CD4-positive, alpha-beta T cell treated with Interferon gamma for 1 hour (primary cell): ENCODE measurements around the gene ALG14.
"Not testable (repeated sequence)": the region's sequence is repeated elsewhere in the genome, so short reads cannot be mapped to it uniquely, and the experiment has no call there.

Experiments
- DNase-seq: peaks from one replicate; pipeline ENCODE4 v3.0.0-alpha.2; 2020

ALG14 gene

DNA sequence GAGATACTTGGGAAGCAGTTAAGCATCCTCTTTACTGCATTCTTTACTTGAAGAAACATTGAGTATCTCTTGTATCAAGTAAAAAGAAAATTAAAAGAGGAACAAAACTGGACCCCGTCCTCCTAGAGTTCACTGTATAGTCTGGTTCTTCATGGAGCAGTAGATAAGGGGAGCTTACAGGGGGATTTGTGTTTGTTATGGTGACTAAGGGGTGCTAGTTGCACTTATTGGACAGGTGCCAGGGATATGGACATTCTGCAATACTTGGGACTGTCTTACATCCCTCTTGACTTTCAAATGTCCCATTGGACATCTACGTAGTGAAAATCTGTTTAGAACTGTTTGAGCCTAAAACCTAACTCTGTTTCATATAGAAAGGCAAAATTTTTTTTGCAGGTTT lies 67.2 kb downstream of the ALG14 start:
- no peak for DNase-seq

DNA sequence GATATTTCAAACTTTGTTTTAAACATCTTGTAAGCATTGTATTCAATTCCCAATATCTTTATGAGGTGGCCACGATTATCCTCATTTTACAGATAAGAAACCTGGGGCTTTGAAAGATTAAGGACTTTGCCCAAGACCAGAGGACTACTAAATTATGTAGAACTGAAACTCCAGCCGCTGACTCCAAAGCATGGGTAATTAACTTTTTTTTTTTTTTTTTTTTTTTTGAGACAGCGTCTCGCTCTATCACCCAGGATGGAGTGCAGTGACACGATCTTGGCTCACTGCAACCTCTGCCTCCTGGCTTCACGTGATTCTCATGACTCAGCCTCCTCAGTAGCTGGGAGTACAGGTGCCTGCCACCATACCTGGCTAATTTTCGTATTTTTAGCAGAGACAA lies 68.7 kb downstream of the ALG14 start:
- DNase-seq: no peak

DNA sequence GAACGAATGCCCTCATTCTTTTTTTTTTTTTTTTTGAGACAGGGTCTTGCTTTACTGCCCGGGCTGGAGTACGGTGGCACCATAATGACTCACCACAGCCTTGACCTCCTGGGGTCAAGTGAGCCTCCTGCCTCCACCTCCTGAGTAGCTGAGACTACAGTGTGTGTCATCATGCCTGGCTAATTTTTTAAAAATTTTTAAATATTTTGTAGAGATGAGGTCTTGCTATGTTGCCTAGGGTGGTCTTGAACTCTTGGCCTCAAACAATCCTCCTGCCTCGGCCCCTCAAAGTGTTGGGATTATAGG lies 69.4 kb downstream of the ALG14 start:
- no peak for DNase-seq

DNA sequence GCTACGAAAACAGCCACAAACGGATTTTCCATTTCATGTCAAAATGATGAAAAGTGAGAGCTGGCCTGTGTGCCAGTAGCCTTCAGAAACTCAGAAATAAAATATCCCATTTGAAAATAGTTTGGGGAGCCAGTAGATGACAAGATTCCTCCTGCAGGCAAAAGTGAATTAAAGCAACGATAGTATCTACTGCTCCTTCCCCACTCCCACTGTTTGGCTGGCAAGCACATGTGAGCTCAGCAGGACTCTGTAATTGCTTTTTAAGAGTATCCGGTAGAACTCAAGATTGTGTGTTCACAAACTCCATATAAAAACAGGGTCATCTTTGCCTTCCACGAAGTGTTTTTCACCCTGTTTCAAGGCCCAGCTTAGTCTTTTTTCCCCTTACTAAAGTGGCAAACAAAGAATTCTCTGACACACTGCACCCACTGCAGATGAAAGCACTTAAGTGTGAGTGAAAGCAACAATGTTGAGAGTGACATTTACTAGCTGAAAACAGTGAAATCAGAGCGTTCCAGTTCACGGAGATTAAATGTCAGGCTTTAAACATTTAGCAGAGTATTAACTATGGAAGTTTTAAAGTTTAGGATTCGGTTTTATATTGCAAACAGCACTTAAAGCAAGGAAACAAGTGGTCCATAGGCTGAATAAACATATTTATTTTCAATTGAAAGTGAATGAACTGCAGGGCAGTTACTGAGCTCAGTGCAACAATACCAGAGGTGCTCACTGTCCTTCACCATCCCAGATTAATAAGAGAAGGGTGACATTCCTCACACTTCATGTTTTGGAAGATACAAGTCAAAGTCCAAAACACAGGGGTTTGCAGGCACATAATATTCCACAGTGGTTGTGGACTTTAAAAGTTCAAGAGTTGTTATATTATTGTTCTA lies 70.0 kb downstream of the ALG14 start:
- no peak for DNase-seq

DNA sequence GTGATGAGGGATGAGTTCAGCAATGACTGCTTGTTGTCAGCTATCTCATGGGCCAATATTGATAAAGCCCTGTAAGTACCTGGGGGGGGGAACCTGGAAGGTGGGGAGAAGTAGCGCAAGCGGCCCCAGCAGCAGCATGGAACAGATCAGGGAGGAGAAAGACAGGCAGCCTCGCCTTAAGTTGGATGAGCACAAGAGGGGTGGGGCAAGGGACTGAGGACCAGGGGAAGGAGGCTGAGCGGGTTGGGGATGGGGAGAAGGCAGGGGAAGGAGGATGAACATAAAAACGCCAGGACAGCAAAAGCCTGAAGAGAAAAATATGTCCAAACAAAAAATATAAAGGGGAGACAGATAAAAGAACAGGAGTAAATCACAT lies 70.6 kb downstream of the ALG14 start:
- DNase-seq: no peak

DNA sequence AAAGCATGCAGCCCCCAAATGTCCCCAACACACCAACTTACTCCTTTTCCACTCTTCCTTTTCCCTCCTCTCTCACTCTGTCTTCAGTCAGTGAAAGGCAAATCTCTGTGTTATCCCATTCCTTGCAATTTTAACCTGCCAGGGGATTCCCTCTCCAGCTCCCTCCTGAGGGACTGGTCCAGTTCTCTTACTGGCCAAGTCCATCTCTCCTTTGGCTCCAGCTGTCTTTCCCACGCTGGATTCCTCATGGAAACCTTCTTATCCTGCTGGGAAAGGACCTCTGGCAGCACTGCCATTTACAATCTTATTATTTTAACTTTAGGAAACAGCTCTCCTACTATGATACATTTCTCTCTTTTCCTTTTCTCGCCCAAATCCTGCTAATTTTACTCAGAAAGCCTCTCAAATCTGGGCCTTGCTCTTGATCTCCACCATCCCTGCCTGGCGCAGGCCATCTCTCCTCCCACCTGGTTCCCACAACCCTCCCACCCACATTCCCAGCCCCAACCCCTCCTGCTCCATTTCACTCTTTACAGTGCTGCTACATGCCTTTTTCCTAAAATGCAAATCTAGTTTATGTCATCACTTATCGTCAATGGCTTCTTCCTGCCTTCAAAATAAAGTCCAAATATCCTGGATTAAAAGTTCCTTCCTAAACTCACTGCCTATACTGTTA lies 73.2 kb downstream of the ALG14 start:
- DNase-seq: no peak

DNA sequence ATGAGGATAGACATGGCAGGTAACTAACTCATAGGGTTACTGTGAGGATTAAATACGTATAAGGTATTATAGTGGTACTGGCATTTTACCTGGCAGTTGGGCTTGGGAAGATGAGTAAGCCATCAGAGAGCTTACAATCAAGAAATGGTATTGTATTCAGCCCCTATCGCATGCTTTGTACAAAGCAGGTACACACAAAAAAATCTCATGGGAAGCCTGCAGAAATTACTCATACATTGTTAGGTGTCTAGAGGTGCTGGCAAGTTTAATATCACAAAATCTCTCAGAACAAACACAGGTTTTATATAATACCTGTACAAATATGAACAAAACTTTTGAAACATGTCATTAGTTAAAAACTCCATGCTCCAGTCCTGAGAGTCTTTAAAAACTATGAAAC lies 74.0 kb downstream of the ALG14 start:
- no peak for DNase-seq

DNA sequence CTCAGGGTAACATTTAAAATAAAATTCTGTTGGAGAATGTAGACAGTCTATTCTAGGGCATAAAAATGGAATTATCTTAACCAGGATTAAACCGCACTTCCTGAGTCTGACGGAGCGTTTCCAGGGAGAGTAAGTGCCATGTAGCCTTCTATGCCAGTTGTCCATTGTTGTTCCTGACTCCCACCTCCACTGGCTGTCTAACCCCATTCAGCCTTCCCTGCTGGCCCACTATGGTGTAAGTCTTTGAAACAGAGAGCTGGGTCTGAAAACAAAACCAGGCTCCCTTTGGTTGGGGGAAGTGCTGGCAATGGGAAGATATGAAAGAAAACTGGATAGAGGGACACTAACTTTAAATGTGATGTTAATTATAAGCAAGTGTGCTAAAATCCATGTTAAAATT lies 74.6 kb downstream of the ALG14 start:
- no peak for DNase-seq

DNA sequence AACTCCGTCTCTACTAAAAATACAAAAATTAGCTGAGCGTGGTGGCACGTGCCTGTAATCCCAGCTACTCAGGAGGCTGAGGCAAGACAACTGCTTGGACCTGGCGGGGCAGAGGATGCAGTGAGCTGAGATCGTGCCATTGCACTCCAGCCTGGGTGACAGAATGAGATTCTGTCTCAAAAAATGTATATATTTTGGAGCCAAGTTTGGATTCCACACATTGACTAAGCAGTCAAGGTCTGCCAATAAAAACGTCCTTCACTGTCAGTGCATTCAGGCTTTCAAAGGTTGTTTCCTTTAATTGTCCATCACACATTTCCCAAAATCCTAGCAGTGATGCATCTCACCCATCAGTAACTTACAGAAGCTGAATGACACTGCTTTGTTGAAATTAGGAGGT lies 77.2 kb downstream of the ALG14 start:
- not testable (repeated sequence) for DNase-seq

DNA sequence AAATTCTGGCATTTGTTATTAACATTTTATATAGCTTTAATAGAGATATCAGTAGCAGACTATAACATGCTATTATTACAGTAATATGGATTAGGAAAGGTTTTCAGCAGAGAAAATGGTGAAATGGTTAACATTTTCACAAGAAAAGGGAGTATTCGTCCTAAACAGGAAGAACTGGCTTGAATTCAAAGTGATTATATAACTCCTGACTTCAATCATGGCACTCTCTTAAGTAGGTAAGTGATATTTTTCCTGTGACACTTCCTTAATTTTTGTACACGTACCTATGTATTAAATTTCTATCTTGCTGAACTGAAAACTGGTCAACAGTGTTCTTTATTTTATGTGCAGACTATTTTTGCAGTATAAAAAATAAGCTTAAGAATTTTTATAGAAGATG lies 77.9 kb downstream of the ALG14 start:
- DNase-seq: no peak

DNA sequence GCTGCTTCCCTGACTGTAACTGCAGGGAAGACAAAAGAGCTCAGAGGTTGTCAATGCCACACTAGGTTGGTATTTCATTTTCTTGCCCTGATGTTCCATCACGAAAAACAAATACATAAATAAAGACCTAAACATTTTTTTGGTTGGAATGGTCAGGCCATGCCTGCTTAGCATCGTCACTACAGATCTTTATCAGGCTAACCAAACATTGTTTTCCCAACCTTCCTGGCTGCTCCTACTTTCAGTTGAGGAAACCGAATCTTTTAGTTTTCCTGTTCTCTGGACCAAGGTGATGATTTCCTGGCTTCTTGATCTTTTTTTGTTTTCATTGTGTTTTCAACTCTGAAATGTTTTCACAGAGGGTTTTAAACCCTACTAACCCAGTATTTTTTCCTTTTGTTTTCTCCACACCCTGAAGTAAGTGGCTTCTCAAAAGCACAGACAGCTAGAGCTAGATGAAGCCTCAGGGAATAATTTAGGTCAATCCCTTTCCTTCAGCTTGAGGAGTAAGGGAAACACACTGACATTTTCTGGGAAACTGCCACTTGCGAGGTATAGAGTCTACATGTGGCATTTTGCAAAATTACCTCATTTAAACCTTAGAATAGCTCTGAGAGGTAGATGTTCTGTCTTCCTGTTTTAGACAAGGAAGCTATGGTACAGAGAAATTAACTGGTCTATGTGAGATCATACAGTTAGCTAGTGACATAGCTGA lies 78.7 kb downstream of the ALG14 start:
- DNase-seq: no peak

DNA sequence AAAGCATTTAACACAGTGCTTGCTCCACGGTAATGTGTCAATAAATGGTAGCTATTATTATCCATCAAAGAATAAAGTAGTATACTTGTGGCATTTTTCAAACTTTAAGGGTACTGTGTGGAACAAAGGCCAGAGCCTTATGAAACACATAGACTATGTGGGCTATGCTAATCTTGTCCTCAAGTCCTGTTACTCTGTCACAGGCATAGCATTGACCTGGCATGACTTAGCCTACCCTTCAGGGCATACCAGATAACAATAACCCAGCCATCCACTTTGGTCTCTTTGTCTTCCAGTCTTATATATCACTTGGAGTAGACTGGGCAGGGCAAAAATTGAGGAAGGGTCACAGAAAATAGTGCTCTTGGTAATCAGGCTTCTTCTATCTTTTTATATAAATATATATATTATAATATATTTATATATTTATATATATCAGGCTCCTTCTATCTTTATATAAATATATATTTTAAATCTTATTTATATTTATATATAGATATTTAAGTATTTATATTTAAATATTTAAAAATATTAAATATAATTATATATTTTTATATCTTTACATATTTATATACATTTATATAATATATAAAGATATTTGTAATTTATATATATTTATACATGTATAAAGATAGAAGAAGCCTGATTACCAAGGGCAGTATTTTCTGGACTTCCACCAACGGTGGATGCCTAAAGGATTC lies 79.7 kb downstream of the ALG14 start:
- no peak for DNase-seq

DNA sequence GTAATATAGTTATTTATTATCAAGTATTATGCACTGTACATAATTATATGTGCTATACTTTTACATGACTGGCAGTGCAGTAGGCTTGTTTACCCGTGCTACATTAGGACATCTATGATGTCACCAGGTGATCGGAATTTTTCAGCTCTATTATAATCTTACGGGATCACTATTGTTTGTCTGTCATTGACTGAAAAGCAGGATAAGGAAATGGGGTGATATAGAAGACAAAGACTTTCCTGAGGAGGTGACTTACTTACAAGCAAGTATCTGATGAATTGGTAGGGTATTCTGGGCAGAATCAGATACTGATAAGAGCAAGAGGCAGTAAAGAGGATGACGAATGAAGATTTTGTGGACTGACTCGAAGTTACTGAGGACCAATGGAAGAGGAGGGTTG lies 80.6 kb downstream of the ALG14 start:
- DNase-seq: no peak

DNA sequence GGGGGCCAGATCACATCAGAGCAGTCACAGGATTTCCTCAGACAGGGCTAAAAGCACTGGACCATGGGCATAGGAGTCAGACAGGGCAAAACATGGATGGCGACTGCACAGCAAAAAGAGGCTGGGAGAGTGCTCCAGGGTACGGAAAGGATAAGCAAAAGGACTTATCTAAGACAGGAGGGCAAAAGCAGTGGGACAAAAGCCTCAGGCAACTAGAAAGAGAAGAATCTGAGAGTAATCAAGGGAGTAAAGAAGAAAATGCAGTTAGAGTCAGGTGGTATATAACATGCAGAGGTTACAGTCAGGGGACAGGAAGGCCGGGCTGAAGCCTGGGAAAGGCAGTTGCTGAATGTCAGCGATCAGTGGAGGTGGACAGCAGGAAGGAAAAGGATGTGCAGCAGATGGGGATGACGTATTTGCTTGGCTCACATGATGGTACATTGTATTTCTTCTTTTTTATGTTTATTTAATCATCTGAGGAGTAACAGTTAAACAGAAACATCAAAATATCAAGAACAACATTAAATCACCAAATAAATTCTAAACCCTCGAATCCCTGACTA lies 82.8 kb downstream of the ALG14 start:
- no peak for DNase-seq

DNA sequence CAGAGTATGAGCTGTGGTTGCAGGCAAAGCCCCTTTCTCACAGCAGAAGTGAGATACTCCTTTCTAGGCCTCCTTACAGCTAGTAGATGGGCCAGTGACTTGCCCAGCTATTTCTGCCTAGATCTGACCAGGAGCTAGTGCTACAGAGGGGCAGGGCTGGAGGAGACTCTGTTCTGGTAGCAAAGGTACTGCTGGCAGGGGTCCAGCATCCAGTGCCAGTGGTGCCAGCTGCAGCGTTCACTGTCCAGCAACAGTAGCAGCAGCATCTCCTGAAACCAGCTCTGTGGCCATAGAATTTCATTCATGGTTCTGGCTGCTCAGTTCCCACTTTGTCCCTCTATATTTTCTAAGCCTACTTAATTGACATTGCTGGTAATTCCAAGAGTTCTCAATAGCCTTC lies 83.4 kb downstream of the ALG14 start:
- DNase-seq: no peak

DNA sequence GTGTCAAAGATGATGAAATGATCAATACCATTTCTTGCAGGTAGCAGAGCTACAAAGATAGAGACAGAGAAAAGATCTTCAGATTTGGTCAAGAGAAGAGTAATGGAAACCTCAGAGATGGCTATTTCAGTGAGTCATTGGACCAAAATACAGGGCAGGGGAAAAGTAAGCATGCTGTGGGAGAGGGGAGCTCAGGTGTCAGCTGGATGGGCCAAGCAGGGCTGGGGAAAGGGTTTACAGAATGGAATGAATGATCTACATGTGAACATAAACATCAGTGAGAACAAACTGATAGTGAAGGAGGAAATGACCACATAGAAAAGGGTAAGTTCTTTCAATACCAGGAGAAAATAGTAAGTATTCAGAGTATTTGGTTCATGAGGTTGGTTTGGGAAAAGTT lies 84.4 kb downstream of the ALG14 start:
- no peak for DNase-seq

DNA sequence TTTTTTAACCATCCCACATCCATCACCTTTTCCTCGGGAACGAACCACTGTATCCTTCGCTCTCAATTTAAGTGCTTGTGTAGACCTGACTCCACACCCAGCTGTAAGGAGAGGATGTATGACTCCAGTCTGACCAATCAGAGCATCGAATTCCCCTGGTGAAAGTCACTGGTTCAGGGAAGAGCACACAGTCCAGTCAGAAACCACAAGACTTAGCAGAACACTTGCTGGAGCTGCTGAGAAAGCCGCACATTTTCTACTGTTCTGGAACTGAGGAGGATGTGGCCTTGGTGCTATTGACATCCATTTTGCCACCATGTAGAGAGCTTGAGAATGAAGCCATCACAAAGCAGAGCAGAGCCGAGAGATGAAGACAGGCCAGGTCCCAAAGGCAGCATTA lies 86.0 kb downstream of the ALG14 start:
- DNase-seq: no peak

DNA sequence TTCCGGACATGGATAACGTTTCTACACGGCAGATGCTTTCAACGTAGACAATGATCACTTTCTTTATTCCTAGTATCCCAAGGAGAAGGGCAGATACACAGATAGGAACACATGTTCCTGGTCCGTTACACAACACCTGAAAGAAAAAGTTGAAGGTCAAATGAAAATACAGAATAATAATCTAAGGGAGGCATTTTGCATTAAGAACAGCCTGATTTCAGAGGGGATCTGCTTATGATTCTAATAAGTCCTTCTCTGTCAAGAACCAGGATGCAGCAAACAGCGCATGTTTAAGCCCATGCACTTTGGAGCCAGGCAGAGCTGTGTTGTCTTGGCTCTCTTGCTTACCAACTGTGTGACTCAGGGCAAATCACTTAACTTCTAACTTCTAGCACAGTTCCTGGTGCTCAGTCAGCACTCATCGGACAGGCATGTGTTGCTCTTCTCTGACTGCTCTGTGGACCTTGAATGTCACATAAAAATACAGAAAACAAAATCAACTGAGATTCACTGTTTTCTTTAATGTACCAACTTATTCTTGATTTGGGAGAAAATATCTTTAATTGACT lies 89.5 kb downstream of the ALG14 start:
- DNase-seq: no peak

DNA sequence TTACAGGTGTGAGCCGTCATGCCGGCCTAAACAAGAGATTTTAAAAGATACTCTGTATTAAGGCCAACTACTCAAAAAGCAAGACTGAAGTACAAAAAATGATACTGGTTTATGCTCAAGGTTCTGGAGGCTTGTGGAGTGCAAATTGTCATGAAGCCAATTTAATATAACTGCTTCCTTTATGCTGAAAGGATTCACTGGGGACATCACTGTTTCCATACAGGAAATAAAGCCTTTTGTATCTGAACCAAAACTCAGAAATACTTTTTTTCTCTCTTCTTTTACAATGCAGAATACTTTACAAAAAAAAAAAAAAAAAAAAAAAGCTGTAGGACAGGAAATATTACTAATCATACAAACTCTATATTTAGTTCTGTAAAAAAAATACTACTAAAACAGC lies 90.4 kb downstream of the ALG14 start:
- DNase-seq: no peak

DNA sequence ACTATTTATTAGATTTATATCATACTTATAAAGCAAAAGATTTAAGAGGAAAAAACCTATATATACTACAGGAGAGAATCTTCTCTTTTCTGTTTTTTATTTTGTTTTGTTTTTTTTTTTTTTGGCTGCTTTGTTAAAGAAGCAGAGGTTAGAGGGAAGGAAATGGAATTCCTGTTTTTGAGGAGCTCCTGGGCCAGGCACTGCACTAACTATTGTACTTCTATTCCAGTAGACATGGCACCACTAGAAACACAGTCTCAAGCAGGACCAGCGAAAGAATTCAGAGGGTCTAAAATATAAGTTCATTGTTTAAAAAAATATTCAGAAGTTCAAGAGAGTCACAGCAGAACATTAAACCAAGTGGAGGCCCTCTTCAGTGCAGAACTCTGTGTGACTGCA lies 91.2 kb downstream of the ALG14 start:
- no peak for DNase-seq

DNA sequence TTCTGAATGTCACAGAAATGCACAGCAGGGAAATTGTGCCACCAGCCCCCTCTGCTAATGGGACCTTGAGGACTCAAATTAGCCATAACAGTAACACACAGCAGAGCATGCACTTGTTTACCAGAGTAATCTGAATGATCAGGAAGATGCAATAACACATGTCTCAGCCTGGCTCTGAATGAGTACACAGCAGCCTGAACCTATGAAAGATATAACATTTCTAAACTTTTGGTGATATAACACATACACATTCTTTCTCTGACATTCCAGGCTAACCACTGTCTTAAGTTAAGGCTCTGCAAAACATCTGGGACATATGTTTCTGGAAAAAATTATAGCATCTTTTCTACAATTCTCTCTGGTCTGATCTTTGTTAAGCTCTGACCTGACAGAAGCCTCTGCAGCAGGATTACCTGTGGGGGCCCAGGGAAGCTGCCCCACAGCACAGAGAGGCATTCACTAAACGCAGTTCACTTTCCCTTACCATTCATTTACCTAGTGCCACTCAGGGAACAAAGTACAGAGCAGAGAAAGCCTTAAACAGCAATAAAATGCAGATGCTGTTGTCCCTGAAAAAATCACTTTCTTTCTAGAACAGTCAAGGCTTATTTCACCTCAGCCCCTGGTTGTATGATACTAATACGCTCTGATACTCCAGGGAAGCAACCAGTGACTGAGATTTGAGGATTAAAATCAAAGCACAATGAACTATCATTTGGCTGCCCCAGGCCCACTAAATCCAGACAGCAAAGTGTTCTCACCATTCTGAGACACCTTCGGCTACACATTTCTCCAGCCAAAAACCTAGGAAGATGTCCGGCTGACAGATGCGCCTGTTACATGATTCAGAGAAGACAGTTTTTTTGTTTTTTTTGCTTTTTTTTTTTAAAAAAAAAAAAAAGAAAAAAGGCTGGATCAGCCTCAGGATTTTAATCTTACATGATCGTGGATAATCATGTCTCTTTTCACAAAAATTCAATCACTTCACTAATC lies 91.9 kb downstream of the ALG14 start:
- DNase-seq: no peak
